ENCODE results near the gene DNAH10.

DNAH10 gene

GRCh38 chr12:123892180-123892559 is 130.1 kb downstream of the DNAH10 start:
- H4K20me1 ChIP-seq (ENCODE audit: low read depth, low read length) = no peaks in the 10 kb centered on the region
- no peaks in the 10 kb centered on the region for H3K9me2 ChIP-seq (replicated peaks; ENCODE audit: insufficient read depth, low read length)
- no peaks in the 10 kb centered on the region for H3K36me3 ChIP-seq (ENCODE audit: low read length)
- H3F3A ChIP-seq (ENCODE audit: insufficient read depth) = no peaks in the 10 kb centered on the region
- H3K27ac ChIP-seq (ENCODE audit: low read depth, low read length) = no peak overlapping the region
- TF ChIP-seq EZH2phosphoT487 (conservative IDR thresholded peaks at IDR 0.05; ENCODE audit: low read length) = no peak
- TF ChIP-seq CTCF (IDR thresholded peaks at IDR 0.05; ENCODE audit: insufficient read depth, low read length, poor library complexity, severe bottlenecking) = no peak
- H2AFZ ChIP-seq (ENCODE audit: low read depth, low read length, severe bottlenecking) = no peak overlapping the region
- no peak overlapping the region for H3K4me3 ChIP-seq (ENCODE audit: insufficient read depth, low read length, poor library complexity, severe bottlenecking)
- no peaks in the 10 kb centered on the region for H3K79me2 ChIP-seq (ENCODE audit: insufficient read depth, low read length)
- H3K9ac ChIP-seq (ENCODE audit: low read length) = no peak overlapping the region
- H3K9me3 ChIP-seq (ENCODE audit: insufficient read depth, low read length) = no peaks in the 10 kb centered on the region
- H3K27me3 ChIP-seq (ENCODE audit: low read length) = no peaks in the 10 kb centered on the region
- H3K4me2 ChIP-seq (ENCODE audit: low read depth, low read length, poor library complexity, severe bottlenecking) = no peak overlapping the region

GRCh38 chr12:123892853-123893252 is 130.8 kb downstream of the DNAH10 start:
- no peak overlapping the region for H3K4me2 ChIP-seq (ENCODE audit: low read depth, low read length, poor library complexity, severe bottlenecking)

GRCh38 chr12:123893276-123893675 is 131.2 kb downstream of the DNAH10 start:
- H3K27ac ChIP-seq (ENCODE audit: low read depth, low read length) = no peak overlapping the region
- no peak overlapping the region for H3K4me3 ChIP-seq (ENCODE audit: insufficient read depth, low read length, poor library complexity, severe bottlenecking)
- H3K9me2 ChIP-seq (replicated peaks; ENCODE audit: insufficient read depth, low read length) = no peaks in the 10 kb centered on the region
- H2AFZ ChIP-seq (ENCODE audit: low read depth, low read length, severe bottlenecking) = no peak overlapping the region
- H3K9me3 ChIP-seq (ENCODE audit: insufficient read depth, low read length) = no peaks in the 10 kb centered on the region
- H3K79me2 ChIP-seq (ENCODE audit: insufficient read depth, low read length) = no peaks in the 10 kb centered on the region
- no peak for TF ChIP-seq EZH2phosphoT487 (conservative IDR thresholded peaks at IDR 0.05; ENCODE audit: low read length)
- no peak for TF ChIP-seq CTCF (IDR thresholded peaks at IDR 0.05; ENCODE audit: insufficient read depth, low read length, poor library complexity, severe bottlenecking)
- H4K20me1 ChIP-seq (ENCODE audit: low read depth, low read length) = no peaks in the 10 kb centered on the region
- H3K27me3 ChIP-seq (ENCODE audit: low read length) = no peaks in the 10 kb centered on the region
- H3K4me2 ChIP-seq (ENCODE audit: low read depth, low read length, poor library complexity, severe bottlenecking) = no peak overlapping the region
- H3K9ac ChIP-seq (ENCODE audit: low read length) = no peak overlapping the region
- H3K36me3 ChIP-seq (ENCODE audit: low read length) = no peaks in the 10 kb centered on the region
- no peaks in the 10 kb centered on the region for H3F3A ChIP-seq (ENCODE audit: insufficient read depth)

More at GRCh38 chr12:123892853-123893252, 130.8 kb downstream of the DNAH10 start:
- H3K9me3 ChIP-seq (ENCODE audit: insufficient read depth, low read length) = no peaks in the 10 kb centered on the region
- H3K79me2 ChIP-seq (ENCODE audit: insufficient read depth, low read length) = no peaks in the 10 kb centered on the region
- no peak overlapping the region for H3K4me3 ChIP-seq (ENCODE audit: insufficient read depth, low read length, poor library complexity, severe bottlenecking)
- no peak overlapping the region for H3K27ac ChIP-seq (ENCODE audit: low read depth, low read length)
- TF ChIP-seq EZH2phosphoT487 (conservative IDR thresholded peaks at IDR 0.05; ENCODE audit: low read length) = no peak
- no peak for TF ChIP-seq CTCF (IDR thresholded peaks at IDR 0.05; ENCODE audit: insufficient read depth, low read length, poor library complexity, severe bottlenecking)
- no peak overlapping the region for H2AFZ ChIP-seq (ENCODE audit: low read depth, low read length, severe bottlenecking)
- H3K9me2 ChIP-seq (replicated peaks; ENCODE audit: insufficient read depth, low read length) = no peaks in the 10 kb centered on the region
- no peaks in the 10 kb centered on the region for H4K20me1 ChIP-seq (ENCODE audit: low read depth, low read length)
- no peaks in the 10 kb centered on the region for H3K27me3 ChIP-seq (ENCODE audit: low read length)
- no peaks in the 10 kb centered on the region for H3F3A ChIP-seq (ENCODE audit: insufficient read depth)
- no peaks in the 10 kb centered on the region for H3K36me3 ChIP-seq (ENCODE audit: low read length)
- no peak overlapping the region for H3K9ac ChIP-seq (ENCODE audit: low read length)

Measured in SU-DHL-6 (cell line).